Caco-2 (cell line): Measurements from ENCODE around the gene C2orf72. TPM values are rescaled to one million over a fixed set of nuclear protein-coding genes. Genes with fewer than 3 reads are reported as not detected.

Source experiments
- BruUV-seq: library from RNA; stranded (reverse); fragments of 400-500 nt; replicated peaks from 2 replicates; lab custom pipeline; 2021; lab: Mats Ljungman, UMichigan
- CTCF ChIA-PET: fragments of 300-600 bp; sonication (Branson Sonifier 250); formaldehyde crosslinking; loops from one replicate; lab custom pipeline; 2022; ENCODE audit warnings: antibody characterized with exemption; lab: Charles Lee
- POLR2A ChIA-PET: fragments of 300-600 bp; sonication (Branson Sonifier 250); formaldehyde crosslinking; loops from one replicate; lab custom pipeline; 2022; ENCODE audit warnings: antibody characterized with exemption; lab: Charles Lee
- DNase-seq, 2 experiments: peaks; one replicate each; pipeline versions ENCODE4 v3.0.0 to v3.0.0-alpha.2; 2020 to 2022
- H3K27me3 ChIP-seq: replicated peaks from 2 replicates; pipeline ENCODE4 v1.6.0; 2011; ENCODE audit warnings: low read length; ENCODE audit not compliant: control insufficient read depth, insufficient read depth
- H3K36me3 ChIP-seq: 2 replicates; pipeline ENCODE4 v1.5.1; 2011; ENCODE audit warnings: low read length; ENCODE audit not compliant: control insufficient read depth, insufficient read depth
- H3K4me1 ChIP-seq: fragments of 250-450 bp; sonication (Bioruptor Pico); 2 replicates; pipeline ENCODE4 v1.5.1; 2020; ENCODE audit warnings: mild to moderate bottlenecking
- H3K4me3 ChIP-seq: 2 replicates; pipeline ENCODE4 v1.5.1; 2011; ENCODE audit warnings: low read depth, mild to moderate bottlenecking, control low read depth, low read length
- H3K9me3 ChIP-seq: fragments of 250-450 bp; sonication (Bioruptor Pico); 2 replicates; pipeline ENCODE4 v1.5.1; 2020; ENCODE audit warnings: mild to moderate bottlenecking, moderate library complexity
- H3K27ac Mint-ChIP-seq: one replicate; pipeline ENCODE4 v1.8.0; 2022; ENCODE audit warnings: mixed read lengths; ENCODE audit not compliant: unreplicated experiment
- H3K27me3 Mint-ChIP-seq: one replicate; pipeline ENCODE4 v1.8.0; 2022; ENCODE audit warnings: mixed read lengths; ENCODE audit not compliant: insufficient read depth, unreplicated experiment
- H3K36me3 Mint-ChIP-seq: one replicate; pipeline ENCODE4 v1.8.0; 2022; ENCODE audit warnings: mild to moderate bottlenecking, mixed read lengths; ENCODE audit not compliant: insufficient read depth, unreplicated experiment
- H3K4me1 Mint-ChIP-seq: one replicate; pipeline ENCODE4 v1.8.0; 2022; ENCODE audit warnings: low read depth, mixed read lengths; ENCODE audit not compliant: unreplicated experiment
- H3K4me3 Mint-ChIP-seq: one replicate; pipeline ENCODE4 v1.8.0; 2022; ENCODE audit warnings: mild to moderate bottlenecking, moderate library complexity, mixed read lengths; ENCODE audit not compliant: unreplicated experiment
- H3K9me3 Mint-ChIP-seq: one replicate; pipeline ENCODE4 v1.8.0; 2022; ENCODE audit warnings: mixed read lengths; ENCODE audit not compliant: unreplicated experiment
- CTCF ChIP-seq, 2 experiments: fragments of 200-600 bp in 1 of 2; IDR thresholded peaks; 1 replicate in 1 of 2; 2 replicates in 1 of 2; pipeline versions ENCODE4 v1.5.1 to v1.8.0; 2011 to 2022; ENCODE audit warnings: antibody characterized with exemption in 1 of 2, control low read depth in 1 of 2, inconsistent platforms in 1 of 2, low read depth in 1 of 2, low read length in 1 of 2, mild to moderate bottlenecking in 1 of 2, moderate library complexity in 1 of 2; ENCODE audit not compliant: insufficient read depth in 1 of 2, severe bottlenecking in 1 of 2, unreplicated experiment in 1 of 2
- intact Hi-C: fragments of 100-400 bp; cut with micrococcal nuclease; formaldehyde crosslinking; loops from one replicate; pipeline ENCODE4 v1.10.0; 2022; ENCODE audit not compliant: unreplicated experiment
- total RNA-seq: library from RNA; stranded (reverse); gene quantifications from 2 replicates; pipeline ENCODE4 v1.2.3, GENCODE V29; 2022

Gene C2orf72
- total RNA-seq, 1 experiment from 2014 or later = 105 TPM

- peaks cover 7% of the 10 kb centered on the region for H3K9me3 Mint-ChIP-seq
- intact Hi-C loops = no loop called here
- Histone ChIP-seq H3K27me3 (no peaks in the 10 kb centered on the region), H3K36me3 (no peaks in the 10 kb centered on the region), H3K9me3 (no peaks in the 10 kb centered on the region), H3K4me1 (peaks cover 75% of the 10 kb centered on the region), H3K4me3 (no peak overlapping the region)
- H3K27ac Mint-ChIP-seq = peak overlapping the region; percentile 95
- ChIA-PET POLR2A (no interaction called here), CTCF (interaction anchor here (0.7 kb wide), 1 partner anchor 91 kb away, joined by 5 read pairs; no protein-coding TSS in a partner anchor)
- no peaks in the 10 kb centered on the region for H3K27me3 Mint-ChIP-seq
- no TSS peak for BruUV-seq
- no peak for TF ChIP-seq CTCF (IDR thresholded peaks at IDR 0.05; ENCODE audit: insufficient read depth in 1 of 2, low read depth in 1 of 2, low read length in 1 of 2, severe bottlenecking in 1 of 2, unreplicated experiment in 1 of 2)
- peaks cover 11% of the 10 kb centered on the region for H3K36me3 Mint-ChIP-seq
- peak; percentile 65 to 66 for DNase-seq
- peak overlapping the region; percentile 57 for H3K4me3 Mint-ChIP-seq
- peaks cover 48% of the 10 kb centered on the region for H3K4me1 Mint-ChIP-seq
Measured at GRCh38 chr2:231010201-231010730, 27.1 kb upstream of the C2orf72 start.

GRCh38 chr2:231011526-231011925 is 25.8 kb upstream of the C2orf72 start:
- CTCF ChIA-PET = no interaction called here
- no peak for TF ChIP-seq CTCF (IDR thresholded peaks at IDR 0.05; ENCODE audit: insufficient read depth in 1 of 2, low read depth in 1 of 2, low read length in 1 of 2, severe bottlenecking in 1 of 2, unreplicated experiment in 1 of 2)
- peak overlapping the region; percentile 85 for H3K27ac Mint-ChIP-seq
- Histone ChIP-seq H3K27me3 (no peaks in the 10 kb centered on the region), H3K9me3 (no peaks in the 10 kb centered on the region), H3K36me3 (no peaks in the 10 kb centered on the region), H3K4me1 (peaks cover 79% of the 10 kb centered on the region), H3K4me3 (no peak overlapping the region)
- intact Hi-C loops = no loop called here
- no peak overlapping the region for H3K4me3 Mint-ChIP-seq
- POLR2A ChIA-PET = no interaction called here
- no peaks in the 10 kb centered on the region for H3K9me3 Mint-ChIP-seq
- DNase-seq = no peak
- peaks cover 49% of the 10 kb centered on the region for H3K4me1 Mint-ChIP-seq
- no peaks in the 10 kb centered on the region for H3K27me3 Mint-ChIP-seq
- no TSS peak for BruUV-seq
- H3K36me3 Mint-ChIP-seq = peaks cover 6% of the 10 kb centered on the region

GRCh38 chr2:231012463-231012862 is 24.9 kb upstream of the C2orf72 start:
- ChIA-PET POLR2A (no interaction called here), CTCF (no interaction called here)

More at GRCh38 chr2:231012463-231012862, 24.9 kb upstream of the C2orf72 start:
- intact Hi-C loops = no loop called here
- Mint-ChIP-seq H3K4me3 (no peak overlapping the region), H3K27ac (peak overlapping the region; percentile 66), H3K27me3 (no peaks in the 10 kb centered on the region), H3K4me1 (peaks cover 56% of the 10 kb centered on the region), H3K36me3 (peaks cover 7% of the 10 kb centered on the region), H3K9me3 (no peaks in the 10 kb centered on the region)
- no peak overlapping the region for H3K4me3 ChIP-seq
- peaks cover 81% of the 10 kb centered on the region for H3K4me1 ChIP-seq
- TF ChIP-seq CTCF (IDR thresholded peaks at IDR 0.05; ENCODE audit: insufficient read depth in 1 of 2, low read depth in 1 of 2, low read length in 1 of 2, severe bottlenecking in 1 of 2, unreplicated experiment in 1 of 2) = no peak
- H3K27me3 ChIP-seq = no peaks in the 10 kb centered on the region
- no TSS peak for BruUV-seq
- H3K9me3 ChIP-seq = no peaks in the 10 kb centered on the region
- no peak for DNase-seq
- H3K36me3 ChIP-seq = no peaks in the 10 kb centered on the region
